ENCODE data around the gene MDH1B.

Gene MDH1B

GRCh38 chr2:206797376-206797775 lies 32.2 kb upstream of the MDH1B start:
- H3K4me1 ChIP-seq (ENCODE audit: control insufficient read depth, insufficient read depth, low read length) = no peaks in the 10 kb centered on the region
- H3K9me3 ChIP-seq (ENCODE audit: control insufficient read depth, low read length) = no peaks in the 10 kb centered on the region
- H3K4me3 ChIP-seq (ENCODE audit: low read length) = no peak overlapping the region

DNA sequence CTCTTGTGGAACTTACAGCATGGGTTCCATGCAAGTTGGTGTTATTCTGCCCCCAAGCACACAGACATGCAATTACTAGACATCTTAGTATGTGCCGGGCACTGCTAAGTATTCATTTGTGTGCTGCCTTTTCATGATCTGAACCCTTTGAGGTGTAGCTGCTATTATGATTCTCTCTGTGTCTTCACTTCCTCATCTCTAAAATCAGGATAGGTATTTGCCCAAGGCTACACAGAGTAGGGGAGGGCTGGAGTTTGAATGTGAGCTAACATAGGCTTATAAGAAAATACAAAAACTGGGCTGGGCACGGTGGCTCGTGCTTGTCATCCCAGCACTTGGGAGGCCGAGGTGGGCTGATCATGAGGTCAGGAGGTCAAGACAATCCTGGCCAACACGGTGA lies 27.5 kb upstream of the MDH1B start:
- Histone ChIP-seq H3K36me3 (ENCODE audit: control insufficient read depth, insufficient read depth, low read length) (peaks cover 9% of the 10 kb centered on the region), H3K27me3 (ENCODE audit: control insufficient read depth, insufficient read depth, low read length) (no peaks in the 10 kb centered on the region), H3K4me3 (ENCODE audit: low read length) (no peak overlapping the region), H3K9ac (ENCODE audit: low read length) (no peak overlapping the region), H3K9me3 (ENCODE audit: control insufficient read depth, low read length) (no peaks in the 10 kb centered on the region), H3K4me1 (ENCODE audit: control insufficient read depth, insufficient read depth, low read length) (no peaks in the 10 kb centered on the region)

More at GRCh38 chr2:206797376-206797775, 32.2 kb upstream of the MDH1B start:
- no peaks in the 10 kb centered on the region for H3K27me3 ChIP-seq (ENCODE audit: control insufficient read depth, insufficient read depth, low read length)
- H3K9ac ChIP-seq (ENCODE audit: low read length) = no peak overlapping the region
- H3K36me3 ChIP-seq (ENCODE audit: control insufficient read depth, insufficient read depth, low read length) = no peaks in the 10 kb centered on the region

GRCh38 chr2:206790311-206790935 lies 25.3 kb upstream of the MDH1B start:
- H3K9ac ChIP-seq (ENCODE audit: low read length) = no peak overlapping the region
- peaks cover 9% of the 10 kb centered on the region for H3K36me3 ChIP-seq (ENCODE audit: control insufficient read depth, insufficient read depth, low read length)
- no peak overlapping the region for H3K4me3 ChIP-seq (ENCODE audit: low read length)
- no peaks in the 10 kb centered on the region for H3K4me1 ChIP-seq (ENCODE audit: control insufficient read depth, insufficient read depth, low read length)
- H3K9me3 ChIP-seq (ENCODE audit: control insufficient read depth, low read length) = no peaks in the 10 kb centered on the region
- H3K27me3 ChIP-seq (ENCODE audit: control insufficient read depth, insufficient read depth, low read length) = no peaks in the 10 kb centered on the region

- H3K9ac ChIP-seq (ENCODE audit: low read length) = no peak overlapping the region
- no peaks in the 10 kb centered on the region for H3K27me3 ChIP-seq (ENCODE audit: control insufficient read depth, insufficient read depth, low read length)
- H3K36me3 ChIP-seq (ENCODE audit: control insufficient read depth, insufficient read depth, low read length) = peaks cover 8% of the 10 kb centered on the region
- no peak overlapping the region for H3K4me3 ChIP-seq (ENCODE audit: low read length)
- H3K4me1 ChIP-seq (ENCODE audit: control insufficient read depth, insufficient read depth, low read length) = no peaks in the 10 kb centered on the region
- H3K9me3 ChIP-seq (ENCODE audit: control insufficient read depth, low read length) = no peaks in the 10 kb centered on the region
Observed at GRCh38 chr2:206784559-206785353, 19.6 kb upstream of the MDH1B start.

DNA sequence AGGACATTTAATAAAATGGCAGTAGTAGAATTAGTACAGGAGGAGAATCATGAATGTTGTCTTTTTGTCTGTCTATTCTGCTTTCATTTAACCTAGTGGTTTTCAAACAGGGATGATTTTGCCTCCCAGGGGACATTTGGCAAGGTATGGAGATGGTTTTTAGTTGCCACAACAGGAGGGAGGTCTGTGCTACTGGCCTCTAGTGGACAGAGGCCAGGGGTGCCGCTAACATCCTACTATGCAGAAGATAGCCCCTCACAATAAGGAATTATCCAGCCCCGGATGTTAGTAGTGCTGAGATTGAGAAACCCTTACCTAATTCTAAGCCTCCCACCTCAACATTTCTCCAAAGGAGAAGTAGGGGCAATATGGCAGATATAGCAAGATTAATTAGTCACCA lies 18.6 kb upstream of the MDH1B start:
- Histone ChIP-seq H3K4me3 (ENCODE audit: low read length) (no peak overlapping the region), H3K27me3 (ENCODE audit: control insufficient read depth, insufficient read depth, low read length) (no peaks in the 10 kb centered on the region), H3K9me3 (ENCODE audit: control insufficient read depth, low read length) (no peaks in the 10 kb centered on the region), H3K9ac (ENCODE audit: low read length) (no peak overlapping the region), H3K4me1 (ENCODE audit: control insufficient read depth, insufficient read depth, low read length) (no peaks in the 10 kb centered on the region), H3K36me3 (ENCODE audit: control insufficient read depth, insufficient read depth, low read length) (peaks cover 5% of the 10 kb centered on the region)

DNA sequence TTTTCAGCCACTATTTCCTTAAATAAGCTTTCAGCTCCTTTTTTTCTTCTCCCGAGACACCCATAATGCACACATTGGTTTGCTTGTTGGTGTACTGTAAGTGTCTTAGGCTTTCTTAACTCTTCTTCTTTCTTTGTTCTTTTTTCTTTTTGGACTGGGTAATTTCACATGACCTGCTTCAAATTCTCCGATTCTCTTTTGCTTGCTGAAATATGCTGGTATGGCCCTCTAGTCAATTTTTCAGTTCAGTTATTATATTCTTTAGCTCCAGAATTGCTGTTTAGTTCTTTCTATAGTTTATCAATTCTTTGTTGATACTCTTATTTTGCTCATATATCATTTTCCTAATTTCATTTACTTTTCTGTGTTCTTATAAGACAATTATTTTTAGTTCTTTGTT lies 15.5 kb upstream of the MDH1B start:
- H3K4me1 ChIP-seq (ENCODE audit: control insufficient read depth, insufficient read depth, low read length) = no peaks in the 10 kb centered on the region
- no peak overlapping the region for H3K9ac ChIP-seq (ENCODE audit: low read length)
- no peaks in the 10 kb centered on the region for H3K9me3 ChIP-seq (ENCODE audit: control insufficient read depth, low read length)
- peaks cover 4% of the 10 kb centered on the region for H3K36me3 ChIP-seq (ENCODE audit: control insufficient read depth, insufficient read depth, low read length)
- no peaks in the 10 kb centered on the region for H3K27me3 ChIP-seq (ENCODE audit: control insufficient read depth, insufficient read depth, low read length)
- no peak overlapping the region for H3K4me3 ChIP-seq (ENCODE audit: low read length)

GRCh38 chr2:206776432-206776831 lies 11.3 kb upstream of the MDH1B start:
- H3K9ac ChIP-seq (ENCODE audit: low read length) = no peak overlapping the region
- no peaks in the 10 kb centered on the region for H3K27me3 ChIP-seq (ENCODE audit: control insufficient read depth, insufficient read depth, low read length)
- no peak overlapping the region for H3K4me3 ChIP-seq (ENCODE audit: low read length)
- no peaks in the 10 kb centered on the region for H3K9me3 ChIP-seq (ENCODE audit: control insufficient read depth, low read length)
- H3K4me1 ChIP-seq (ENCODE audit: control insufficient read depth, insufficient read depth, low read length) = no peaks in the 10 kb centered on the region
- no peaks in the 10 kb centered on the region for H3K36me3 ChIP-seq (ENCODE audit: control insufficient read depth, insufficient read depth, low read length)

DNA sequence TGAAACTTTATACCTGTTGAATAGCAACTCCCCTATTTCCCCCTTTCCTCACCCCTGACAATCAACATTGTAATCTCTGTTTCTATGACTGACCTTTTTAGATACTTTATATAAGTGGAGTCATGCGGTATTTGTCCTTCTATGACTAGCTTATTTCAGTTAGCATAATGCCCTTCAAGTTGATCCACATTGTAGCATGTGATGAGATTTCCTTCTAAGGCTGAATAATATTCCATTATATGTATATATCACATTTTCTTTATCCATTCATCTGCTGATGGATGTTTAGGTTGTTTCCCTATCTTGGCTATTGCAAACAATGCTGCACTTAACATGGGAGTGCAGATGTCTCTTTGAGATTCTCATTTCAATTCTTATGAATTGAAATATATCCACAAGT lies 9.7 kb upstream of the MDH1B start:
- H3K4me3 ChIP-seq (ENCODE audit: low read length) = no peak overlapping the region
- H3K9me3 ChIP-seq (ENCODE audit: control insufficient read depth, low read length) = no peaks in the 10 kb centered on the region
- H3K9ac ChIP-seq (ENCODE audit: low read length) = no peak overlapping the region
- no peaks in the 10 kb centered on the region for H3K4me1 ChIP-seq (ENCODE audit: control insufficient read depth, insufficient read depth, low read length)
- no peaks in the 10 kb centered on the region for H3K27me3 ChIP-seq (ENCODE audit: control insufficient read depth, insufficient read depth, low read length)
- H3K36me3 ChIP-seq (ENCODE audit: control insufficient read depth, insufficient read depth, low read length) = no peaks in the 10 kb centered on the region

GRCh38 chr2:206766057-206766930 lies 1.2 kb upstream of the MDH1B start:
- H3K36me3 ChIP-seq (ENCODE audit: control insufficient read depth, insufficient read depth, low read length) = no peaks in the 10 kb centered on the region
- H3K27me3 ChIP-seq (ENCODE audit: control insufficient read depth, insufficient read depth, low read length) = no peaks in the 10 kb centered on the region
- H3K9ac ChIP-seq (ENCODE audit: low read length) = peak overlapping the region; percentile 81
- H3K9me3 ChIP-seq (ENCODE audit: control insufficient read depth, low read length) = no peaks in the 10 kb centered on the region
- peaks cover 6% of the 10 kb centered on the region for H3K4me1 ChIP-seq (ENCODE audit: control insufficient read depth, insufficient read depth, low read length)
- peak overlapping the region; percentile 54 for H3K4me3 ChIP-seq (ENCODE audit: low read length)

DNA sequence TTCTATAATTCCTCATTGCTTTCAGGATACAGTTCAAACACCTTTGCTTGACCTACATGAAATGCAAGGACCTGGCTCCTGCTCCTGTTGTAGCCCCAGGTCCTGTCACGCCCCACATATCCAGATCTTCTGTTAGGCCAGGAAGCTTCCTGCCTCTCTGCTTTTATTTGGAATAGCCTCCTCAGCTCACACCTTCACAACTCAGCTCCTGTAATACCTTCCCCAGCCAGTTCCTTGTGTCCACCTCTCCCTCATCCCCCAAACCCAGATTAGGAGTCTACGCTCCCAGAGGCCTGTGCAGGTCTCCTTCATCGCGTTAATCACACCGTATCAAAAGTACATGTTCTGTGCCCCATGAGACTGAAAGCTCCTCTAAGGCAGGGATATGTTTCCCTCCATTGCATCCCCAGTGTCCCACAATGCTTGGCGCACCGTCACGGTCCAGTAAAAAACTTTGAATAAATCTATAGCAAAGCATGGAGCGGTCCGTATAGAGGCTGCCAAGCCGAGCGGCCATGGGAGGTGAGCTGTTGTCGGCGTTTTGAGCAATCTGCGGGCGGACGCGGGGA lies 371 bp downstream of the MDH1B start:
- Histone ChIP-seq H3K36me3 (ENCODE audit: control insufficient read depth, insufficient read depth, low read length) (no peaks in the 10 kb centered on the region), H3K9me3 (ENCODE audit: control insufficient read depth, low read length) (no peaks in the 10 kb centered on the region), H3K9ac (ENCODE audit: low read length) (peak overlapping the region; percentile 81), H3K4me1 (ENCODE audit: control insufficient read depth, insufficient read depth, low read length) (peaks cover 6% of the 10 kb centered on the region), H3K4me3 (ENCODE audit: low read length) (peak overlapping the region; percentile 54), H3K27me3 (ENCODE audit: control insufficient read depth, insufficient read depth, low read length) (no peaks in the 10 kb centered on the region)

DNA sequence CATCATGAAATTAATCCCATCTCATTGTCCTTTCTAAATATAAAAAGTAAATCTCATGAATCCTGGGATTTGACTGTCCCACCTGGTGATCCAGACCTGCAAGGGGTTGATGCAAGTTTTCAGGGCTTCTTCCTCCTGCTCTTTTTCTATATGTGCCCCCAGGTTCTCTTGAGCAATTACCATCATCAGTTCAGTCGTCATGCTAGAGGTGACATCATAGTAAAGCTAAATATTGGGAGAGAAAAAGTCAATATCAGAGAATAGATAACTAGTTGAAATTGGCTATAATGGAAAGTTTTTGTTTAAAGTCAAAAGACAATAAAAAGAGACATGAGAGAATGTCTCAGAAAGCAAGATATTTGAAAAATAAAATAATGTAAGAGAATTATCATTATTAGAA lies 8.3 kb downstream of the MDH1B start:
- no peak overlapping the region for H3K9ac ChIP-seq (ENCODE audit: low read length)
- no peaks in the 10 kb centered on the region for H3K27me3 ChIP-seq (ENCODE audit: control insufficient read depth, insufficient read depth, low read length)
- no peaks in the 10 kb centered on the region for H3K36me3 ChIP-seq (ENCODE audit: control insufficient read depth, insufficient read depth, low read length)
- H3K4me1 ChIP-seq (ENCODE audit: control insufficient read depth, insufficient read depth, low read length) = no peaks in the 10 kb centered on the region
- no peaks in the 10 kb centered on the region for H3K9me3 ChIP-seq (ENCODE audit: control insufficient read depth, low read length)
- H3K4me3 ChIP-seq (ENCODE audit: low read length) = no peak overlapping the region

DNA sequence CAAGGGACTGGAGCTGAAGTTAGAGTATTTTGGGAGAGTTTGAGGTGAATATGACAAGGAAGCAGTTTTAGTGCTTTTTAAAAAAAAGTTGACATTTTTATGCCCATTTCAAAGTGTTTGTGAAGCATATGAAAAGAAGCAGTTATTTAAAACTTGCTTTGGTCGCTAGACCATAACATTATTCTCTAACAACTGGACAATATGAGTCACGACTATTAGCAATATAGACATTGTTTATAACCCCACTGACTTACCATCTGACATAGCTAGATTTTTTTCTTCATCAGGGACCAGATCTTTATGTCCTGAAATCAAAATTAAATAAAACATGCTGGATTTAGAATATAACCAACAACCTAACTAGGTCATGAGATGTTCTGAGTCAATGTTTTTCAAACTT lies 24.3 kb downstream of the MDH1B start:
- Histone ChIP-seq H3K4me1 (ENCODE audit: control insufficient read depth, insufficient read depth, low read length) (no peaks in the 10 kb centered on the region), H3K4me3 (ENCODE audit: low read length) (no peak overlapping the region), H3K36me3 (ENCODE audit: control insufficient read depth, insufficient read depth, low read length) (no peaks in the 10 kb centered on the region), H3K9ac (ENCODE audit: low read length) (no peak overlapping the region), H3K9me3 (ENCODE audit: control insufficient read depth, low read length) (no peaks in the 10 kb centered on the region), H3K27me3 (ENCODE audit: control insufficient read depth, insufficient read depth, low read length) (no peaks in the 10 kb centered on the region)
